ENCODE results near the gene MRPL30.
"Not testable (repeated sequence)": the region's sequence is repeated elsewhere in the genome, so short reads cannot be mapped to it uniquely, and the experiment has no call there.

The MRPL30 gene

DNA sequence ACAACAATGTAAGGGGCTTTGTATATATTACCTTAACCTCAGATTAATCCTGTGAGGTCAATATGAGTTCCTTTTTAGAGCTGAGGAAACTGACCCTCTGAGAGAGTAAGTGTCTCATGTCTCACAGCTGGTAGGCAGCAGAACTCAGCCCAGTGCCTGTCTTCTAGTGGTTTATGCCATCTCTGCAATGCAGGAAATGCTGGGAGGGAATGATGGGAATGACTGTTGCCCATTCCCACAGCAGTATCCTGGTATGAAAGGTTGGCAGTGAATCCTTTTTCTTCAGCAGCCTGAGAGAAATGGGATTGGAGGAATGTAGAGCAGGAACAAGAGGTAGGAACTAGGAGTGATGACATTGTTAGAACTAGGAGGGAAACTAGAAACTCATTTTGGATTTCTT, 6.0 kb downstream of the MRPL30 start:
- DNase-seq: no peak

DNA sequence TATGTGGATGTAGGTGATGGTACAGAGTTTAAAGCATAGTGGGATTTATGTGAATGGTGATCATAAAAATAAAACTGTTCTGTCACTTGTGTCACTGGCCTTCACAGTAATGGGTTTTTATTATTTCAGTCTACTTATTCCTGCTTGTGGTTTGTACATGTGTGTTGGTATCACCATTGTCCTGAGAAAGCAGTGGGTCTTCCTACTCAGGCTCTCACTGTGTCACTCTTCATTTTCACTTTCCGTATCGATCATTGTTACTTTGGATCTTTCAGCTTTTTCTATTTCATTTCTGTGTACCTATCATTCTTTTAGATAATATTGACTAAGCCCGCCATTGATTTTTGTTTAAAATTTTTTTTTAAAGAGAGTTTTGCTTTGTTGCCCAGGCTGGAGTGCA, 7.4 kb downstream of the MRPL30 start:
- no peak for DNase-seq

DNA sequence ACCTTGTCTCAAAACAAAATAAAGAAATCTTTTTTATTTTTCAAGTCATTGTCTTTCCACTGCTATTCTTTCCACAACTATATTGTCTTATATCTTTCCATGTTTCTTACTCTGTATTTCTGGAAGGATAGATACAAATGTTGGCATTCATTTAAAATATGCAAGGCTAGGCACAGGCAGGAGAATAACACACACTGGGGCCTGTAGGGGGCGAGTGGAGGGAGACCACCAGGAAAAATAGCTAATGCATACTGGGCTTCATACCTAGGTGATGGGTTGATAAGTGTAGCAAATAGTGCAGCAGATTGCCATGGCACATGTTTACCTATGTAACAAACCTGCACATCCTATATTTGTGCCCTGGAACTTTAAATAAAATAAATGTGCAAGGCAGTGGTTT, 9.6 kb downstream of the MRPL30 start:
- DNase-seq: no peak

DNA sequence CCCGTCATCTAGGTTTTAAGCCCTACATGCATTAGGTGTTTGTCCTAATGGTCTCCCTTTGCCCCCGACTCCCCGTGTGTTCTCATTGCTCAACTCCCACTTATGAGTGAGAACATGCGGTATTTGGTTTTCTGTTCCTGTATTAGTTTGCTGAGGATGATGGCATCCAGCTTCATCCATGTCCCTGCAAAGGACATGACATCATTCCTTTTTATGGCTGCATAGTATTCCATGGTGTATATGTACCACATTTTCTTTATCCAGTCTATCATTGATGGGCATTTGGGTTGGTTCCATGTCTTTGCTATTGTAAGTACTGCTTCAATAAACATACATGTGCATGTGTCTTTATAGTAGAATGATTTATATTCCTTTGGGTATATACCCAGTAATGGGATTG, 11.4 kb downstream of the MRPL30 start:
- DNase-seq: not testable (repeated sequence)

DNA sequence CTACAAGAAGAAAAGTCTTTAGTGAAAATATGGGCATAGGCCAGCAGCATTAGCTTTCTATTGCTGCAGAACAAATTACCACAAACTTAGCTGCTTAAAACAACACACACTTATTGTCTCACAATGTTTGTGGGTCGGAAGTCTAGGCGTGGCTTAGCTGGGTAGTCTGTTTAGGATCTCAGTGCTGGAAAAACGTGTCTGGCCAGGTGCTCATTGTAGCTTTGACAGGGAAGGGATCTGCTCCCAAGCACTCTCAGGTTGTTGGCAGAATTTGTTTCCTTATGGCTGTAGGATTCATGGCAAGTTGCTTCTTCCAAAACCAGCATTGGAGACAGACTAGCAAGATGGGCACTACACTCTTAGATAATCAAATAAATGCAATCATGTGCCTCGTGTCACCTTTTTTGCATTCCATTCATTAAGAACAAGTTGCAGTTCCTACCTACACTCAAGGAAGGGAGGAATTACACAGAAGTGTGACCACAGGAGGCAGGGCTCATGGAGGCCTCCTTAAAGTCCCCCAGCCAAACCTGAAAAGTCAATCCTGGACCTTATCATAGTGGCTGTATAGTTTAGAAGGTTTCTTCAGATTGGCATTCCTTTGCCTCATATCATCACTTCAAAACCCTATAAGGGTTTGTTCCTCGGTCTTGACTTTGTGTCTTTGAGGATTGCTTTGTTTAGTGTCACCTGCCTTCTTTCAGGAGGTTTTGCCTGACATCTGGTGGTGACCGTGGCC, 17.3 kb downstream of the MRPL30 start:
- DNase-seq: no peak

DNA sequence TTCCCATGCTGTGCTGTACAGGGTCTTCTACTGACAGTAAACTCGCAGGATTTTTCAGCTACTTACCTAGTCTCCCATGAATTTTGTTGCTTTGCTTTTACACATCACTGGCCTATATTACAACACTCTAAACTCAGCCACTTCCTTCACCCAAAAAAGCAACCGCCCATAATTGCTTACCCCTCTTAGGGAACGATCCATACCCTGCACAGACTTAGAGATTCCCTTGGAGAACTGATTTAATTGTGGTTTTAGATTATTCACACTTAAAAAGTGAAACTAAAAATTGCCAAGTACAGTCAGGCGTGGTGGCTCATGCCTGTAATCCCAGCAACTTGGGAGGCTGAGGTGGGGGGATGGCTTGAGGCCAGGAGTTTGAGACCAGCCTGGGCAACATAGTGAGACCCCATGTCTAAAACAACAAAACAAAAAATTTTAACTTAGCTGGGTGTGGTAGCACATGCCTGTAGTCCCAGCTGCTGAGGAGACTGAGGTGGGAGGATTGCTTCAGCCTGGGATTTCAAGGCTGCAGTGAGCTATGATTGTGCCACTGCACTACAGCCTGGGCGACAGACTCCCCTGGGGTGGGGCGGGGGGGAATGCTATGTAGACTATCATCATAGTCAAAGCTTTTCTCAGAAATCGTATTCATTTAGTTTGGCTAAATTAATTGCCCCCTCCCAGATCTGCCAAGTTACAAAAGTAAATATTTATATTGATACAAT, 19.3 kb downstream of the MRPL30 start:
- DNase-seq: no peak

DNA sequence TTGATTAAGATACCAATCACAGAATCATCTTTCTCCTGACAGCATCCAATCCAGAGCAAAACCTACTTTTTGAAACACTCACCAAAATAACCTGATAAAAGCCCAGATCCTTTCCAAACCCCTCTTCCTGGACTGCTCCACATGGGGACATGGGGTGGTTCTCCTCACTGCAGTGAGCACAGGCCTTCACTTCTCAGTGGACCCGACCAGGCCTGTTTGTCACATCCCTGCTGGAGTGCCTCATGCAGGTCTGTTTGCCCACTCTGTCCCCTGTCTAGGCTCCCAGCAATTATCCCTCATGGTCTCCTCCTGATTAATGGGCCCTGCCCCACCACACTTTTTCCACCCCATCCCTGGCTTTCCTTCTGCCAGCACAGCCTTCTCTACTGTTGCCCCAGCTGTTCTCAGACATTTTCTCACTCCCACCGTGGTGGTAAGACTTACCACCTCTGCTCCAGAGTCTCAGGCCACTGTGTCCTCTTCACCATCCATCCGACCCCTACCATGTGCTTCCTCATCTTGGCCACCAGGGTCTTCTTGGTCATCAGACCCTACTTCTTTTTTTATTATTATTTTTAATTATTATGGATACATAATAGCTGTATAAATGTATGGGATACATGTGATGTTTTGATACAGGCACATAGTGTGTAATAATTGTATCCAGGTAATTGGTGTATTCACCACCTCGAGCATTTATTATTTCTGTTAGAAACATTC, 21.1 kb downstream of the MRPL30 start:
- DNase-seq: no peak

DNA sequence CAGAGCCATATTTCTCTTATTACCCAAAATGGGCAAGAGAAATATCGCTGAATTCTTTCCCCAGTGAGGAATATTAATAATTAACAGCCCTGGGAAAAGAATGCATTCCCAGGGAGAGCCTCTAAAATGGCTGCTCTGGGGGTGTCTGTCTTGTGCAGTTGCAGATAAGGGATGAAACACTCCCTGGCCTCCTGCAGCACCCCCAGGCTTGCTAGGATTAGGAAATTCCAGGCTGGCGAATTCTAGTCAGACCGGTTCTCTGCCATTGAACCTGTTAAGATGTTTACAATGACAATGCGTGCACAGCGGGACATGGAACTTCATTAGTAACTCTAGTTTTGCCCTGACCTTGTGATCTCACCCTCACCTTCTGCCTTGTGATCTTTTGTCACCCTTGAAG, 24.5 kb downstream of the MRPL30 start:
- no peak for DNase-seq

DNA sequence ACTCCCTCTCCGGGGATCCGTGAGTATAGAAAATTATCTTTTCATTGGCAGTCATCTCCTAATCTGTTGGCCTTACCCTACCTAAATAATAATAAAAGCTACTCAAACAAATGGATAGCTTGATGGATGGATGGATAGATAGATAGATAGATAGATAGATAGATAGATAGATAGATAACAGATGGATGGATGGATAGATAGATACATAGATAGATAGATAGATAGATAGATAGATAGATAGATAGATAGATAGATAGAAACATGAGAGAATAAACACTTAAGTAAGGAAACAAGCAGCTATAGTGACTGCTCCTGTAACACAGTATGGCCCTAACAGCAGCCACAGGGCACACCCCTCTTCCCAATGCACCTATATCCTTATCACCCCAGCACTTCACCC, 35.1 kb downstream of the MRPL30 start:
- DNase-seq: no peak

DNA sequence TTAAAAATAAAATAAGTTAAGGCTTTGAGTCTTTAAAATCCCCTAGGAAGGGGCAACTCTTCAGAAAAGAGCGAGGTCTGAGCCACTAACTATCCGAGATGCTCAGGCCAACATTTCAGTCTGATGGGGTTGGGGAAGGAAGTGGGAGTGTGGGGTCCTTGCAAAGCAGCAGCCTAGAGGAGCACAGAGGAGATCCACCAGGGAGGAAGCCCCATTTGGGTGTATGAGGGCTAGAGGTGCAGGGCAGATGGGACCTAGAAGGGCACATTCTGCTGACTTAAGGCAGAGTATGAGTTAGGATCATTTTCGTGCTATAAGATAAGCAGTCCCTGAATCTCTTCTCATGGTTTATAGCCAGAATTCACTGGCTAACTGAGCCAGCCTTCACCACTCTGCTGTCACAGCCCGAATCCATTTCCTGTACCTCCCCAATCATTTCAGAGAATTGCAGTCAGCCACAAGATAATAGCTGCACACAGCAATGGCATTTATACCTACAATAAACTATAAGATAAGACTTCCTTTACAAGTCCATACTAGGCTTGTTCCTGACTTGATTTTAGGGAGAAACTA, 37.0 kb downstream of the MRPL30 start:
- DNase-seq: no peak

DNA sequence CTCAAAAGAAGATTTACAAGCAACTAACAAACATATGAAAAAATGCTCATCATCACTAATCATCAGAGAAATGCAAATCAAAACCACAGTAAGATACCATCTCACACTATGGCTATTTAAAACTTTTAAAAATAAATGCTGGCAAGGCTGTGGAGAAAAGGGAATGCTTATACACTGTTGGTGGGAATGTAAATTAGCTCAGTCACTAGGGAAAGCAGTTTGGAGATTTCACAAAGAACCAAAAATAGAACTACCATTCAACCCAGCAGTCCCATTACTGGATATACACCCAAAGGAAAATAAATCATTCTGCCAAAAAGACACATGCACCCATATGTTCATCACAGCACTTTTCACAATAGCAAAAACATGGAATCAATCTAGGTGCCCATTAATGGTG, 52.2 kb downstream of the MRPL30 start:
- not testable (repeated sequence) for DNase-seq

DNA sequence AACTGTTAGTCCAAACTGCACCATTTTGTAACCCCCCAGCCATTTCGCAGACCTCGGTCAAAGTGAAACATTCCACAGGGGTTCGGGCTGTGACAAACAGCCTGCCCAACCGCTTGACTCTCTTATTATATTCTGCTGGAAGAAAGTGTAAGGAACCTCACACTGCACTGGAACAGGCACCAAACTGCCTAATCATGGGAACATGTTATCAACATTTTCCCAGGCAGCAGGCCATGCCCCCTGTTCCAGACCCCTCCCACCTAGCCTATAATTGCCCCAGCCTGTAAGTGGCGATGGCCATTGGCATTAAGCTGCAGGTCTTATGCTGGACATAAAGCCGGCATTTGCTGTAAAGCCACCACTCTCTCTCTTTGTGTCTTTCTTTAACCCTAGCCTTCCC, 57.6 kb downstream of the MRPL30 start:
- no peak for DNase-seq

DNA sequence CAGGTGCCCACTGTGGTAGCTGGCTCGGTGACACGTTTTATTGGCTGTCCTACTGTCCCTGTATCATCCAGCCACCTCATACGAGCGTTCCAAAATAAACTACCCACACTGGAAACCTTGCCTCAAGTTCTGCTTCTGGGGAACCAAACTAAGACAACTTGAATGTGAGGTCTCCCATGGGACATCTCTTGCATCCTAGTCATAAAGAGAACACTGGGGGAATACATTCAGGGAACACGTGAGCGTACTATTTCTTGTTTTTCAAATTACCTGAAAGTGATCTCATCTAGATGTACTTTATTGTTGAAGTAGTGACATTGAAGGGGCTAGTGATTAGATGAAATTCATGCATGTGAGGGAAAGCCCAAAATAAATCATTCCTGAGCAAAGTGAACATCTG, 59.4 kb downstream of the MRPL30 start:
- DNase-seq: no peak

DNA sequence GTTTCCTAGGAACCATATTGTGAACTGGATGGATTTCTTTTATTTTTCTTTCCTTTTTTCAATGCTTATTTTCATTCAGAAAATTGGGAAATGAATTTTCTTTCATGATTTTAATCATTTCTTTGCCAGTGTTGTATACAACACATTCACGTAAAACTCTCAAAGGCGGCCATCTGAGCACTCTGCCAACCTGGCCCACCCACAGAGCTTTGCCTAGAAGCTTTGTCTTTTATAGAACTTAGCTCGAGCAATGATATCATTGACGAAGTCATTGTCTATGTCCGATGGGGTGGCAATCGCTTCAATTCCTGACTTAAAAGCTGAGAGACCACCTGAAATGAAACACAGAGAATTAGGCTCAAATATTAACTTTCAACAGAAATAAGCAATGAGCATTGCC, 61.2 kb downstream of the MRPL30 start:
- no peak for DNase-seq
